Measurements from ENCODE around the gene PPM1F. TPM values are rescaled to one million over a fixed set of nuclear protein-coding genes. Genes with fewer than 3 reads are reported as not detected.

PPM1F gene
- total and polyA plus RNA-seq, 10 of the 15 experiments (the other 5 are each of a cell fraction or from before 2014, with no cell fraction given), result 0.55 to 26.3 (median 9.7) TPM

DNA sequence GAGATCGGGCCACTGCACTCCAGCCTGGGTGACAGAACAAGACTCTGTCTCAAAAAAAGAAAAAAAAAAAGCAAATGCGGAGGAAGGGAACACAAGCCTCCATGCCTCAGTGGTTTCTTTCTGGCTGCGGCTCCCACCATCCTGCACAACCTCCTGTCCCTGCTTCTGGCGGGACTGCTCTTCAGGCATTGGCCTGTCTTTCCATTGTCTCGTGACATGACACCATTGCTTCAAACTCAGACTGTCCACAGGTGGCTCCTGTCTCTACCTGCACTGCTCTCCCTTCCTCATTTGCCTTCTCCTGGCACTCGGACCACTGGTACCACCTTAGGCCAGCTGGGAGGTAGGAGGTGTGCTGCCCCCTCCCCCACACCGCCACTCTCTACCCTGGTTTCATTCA, 10.6 kb upstream of the PPM1F start:
- TF ChIP-seq ETV6 (conservative IDR thresholded peaks at IDR 0.05 in 1 of 2, IDR thresholded peaks at IDR 0.05 in 1 of 2; ENCODE audit: borderline replicate concordance in 1 of 2, low read depth in 1 of 2) (no peak), POU2F2 (IDR thresholded peaks at IDR 0.05; ENCODE audit: borderline replicate concordance, low read depth, low read length) (no peak), NR2C2 (IDR thresholded peaks at IDR 0.05; ENCODE audit: borderline replicate concordance, control insufficient read depth, insufficient read length, low read depth) (no peak), MYB (IDR thresholded peaks at IDR 0.05; ENCODE audit: borderline replicate concordance, low read depth, low read length) (no peak)
- intact Hi-C loops (cut with micrococcal nuclease; ENCODE audit: unreplicated experiment) (no loop called here), in situ Hi-C loops (cut with MboI) (no loop called here)
- FAIRE-seq (no peak), ATAC-seq (no peak), DNase-seq (ENCODE audit: low read depth, low spot score) (no peak)
- CTCF ChIA-PET, result no interaction called here
- no peaks in the 10 kb centered on the region for H3K4me1 ChIP-seq (ENCODE audit: control insufficient read depth, insufficient read depth, low read length)
- no peak overlapping the region for H3K4me3 ChIP-seq
- no peak overlapping the region for H3K4me2 ChIP-seq (ENCODE audit: control insufficient read depth, insufficient read depth)
- no peaks in the 10 kb centered on the region for H3K27me3 ChIP-seq (replicated peaks in 1 of 2; ENCODE audit: control insufficient read depth in 2 of 2, insufficient read depth in 2 of 2, low read length in 1 of 2)
- H3K9me3 ChIP-seq (replicated peaks; ENCODE audit: control insufficient read depth, insufficient read depth, low read length), result no peaks in the 10 kb centered on the region
- H3K79me2 ChIP-seq (ENCODE audit: control insufficient read depth, insufficient read depth, low read length), result no peaks in the 10 kb centered on the region
- BruUV-seq (replicated peaks), result no TSS peak
- WGBS (ENCODE audit: insufficient coverage, insufficient replicate concordance, low lambda C conversion rate, missing lambda C conversion rate), result 100% methylated on average over 6 of the region's 7 CpGs
- no peak overlapping the region for H3K9ac ChIP-seq (ENCODE audit: control insufficient read depth, insufficient read depth, low read length)
- H2AFZ ChIP-seq (ENCODE audit: control insufficient read depth, low read depth, low read length), result no peak overlapping the region
- SMC1A ChIA-PET (ENCODE audit: uncharacterized antibody, unreplicated experiment), result no interaction called here
- RAD21 ChIA-PET (ENCODE audit: unreplicated experiment), result no interaction called here
- POLR2A ChIA-PET, result no interaction called here
- H3K27ac ChIP-seq (ENCODE audit: control insufficient read depth, insufficient read depth), result no peak overlapping the region
- H3K36me3 ChIP-seq (ENCODE audit: control insufficient read depth in 2 of 2, insufficient read depth in 2 of 2, low read length in 1 of 2), result peaks cover 15 to 19% of the 10 kb centered on the region in 2 experiments; a peak in 3 of 4 replicates
- H4K20me1 ChIP-seq (ENCODE audit: control insufficient read depth, insufficient read depth), result no peaks in the 10 kb centered on the region

DNA sequence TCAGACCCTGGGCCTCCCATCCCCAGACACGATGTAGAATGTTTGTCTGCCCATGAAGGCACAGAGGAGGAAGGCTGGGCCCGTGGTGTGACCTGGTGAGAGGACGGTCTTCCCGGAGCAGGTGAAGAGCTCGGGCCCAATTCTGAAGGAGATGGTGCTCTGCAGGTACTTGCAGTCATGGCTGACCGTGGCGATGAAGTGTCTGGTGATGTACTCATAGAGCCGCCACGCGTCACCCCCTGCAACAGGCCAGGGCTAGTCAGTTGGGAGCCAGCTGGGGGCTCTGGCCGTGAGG, 10.0 kb upstream of the PPM1F start:
- CTCF ChIA-PET, result no interaction called here
- SMC1A ChIA-PET (ENCODE audit: uncharacterized antibody, unreplicated experiment), result no interaction called here
- POLR2A ChIA-PET, result interaction anchor here (1.1 kb wide), 1 partner anchor 10 kb away, joined by 3 read pairs; no protein-coding TSS in a partner anchor
- TF ChIP-seq PAX8 (IDR thresholded peaks at IDR 0.05) (no peak), TCF3 (IDR thresholded peaks at IDR 0.05; ENCODE audit: borderline replicate concordance, insufficient read depth, low read depth, low read length) (no peak), YY1 (IDR thresholded peaks at IDR 0.05; ENCODE audit: low read depth, low read length) (no peak), NR2C1 (IDR thresholded peaks at IDR 0.05) (no peak), HDGF (IDR thresholded peaks at IDR 0.05) (no peak), SPI1 (IDR thresholded peaks at IDR 0.05; ENCODE audit: borderline replicate concordance, insufficient read depth, low read depth, low read length) (no peak), WRNIP1 (IDR thresholded peaks at IDR 0.05; ENCODE audit: borderline replicate concordance, low read depth, low read length) (no peak), MTA2 (IDR thresholded peaks at IDR 0.05; ENCODE audit: low read depth) (no peak), YBX1 (IDR thresholded peaks at IDR 0.05) (no peak), RCOR1 (conservative IDR thresholded peaks at IDR 0.05; ENCODE audit: low read depth, low read length) (no peak)
- TF ChIP-seq, protein P1, sequence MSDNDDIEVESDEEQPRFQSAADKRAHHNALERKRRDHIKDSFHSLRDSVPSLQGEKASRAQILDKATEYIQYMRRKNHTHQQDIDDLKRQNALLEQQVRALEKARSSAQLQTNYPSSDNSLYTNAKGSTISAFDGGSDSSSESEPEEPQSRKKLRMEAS (IDR thresholded peaks at IDR 0.05; ENCODE audit: low read depth, low read length), result no peak
- TF ChIP-seq, protein P2, sequence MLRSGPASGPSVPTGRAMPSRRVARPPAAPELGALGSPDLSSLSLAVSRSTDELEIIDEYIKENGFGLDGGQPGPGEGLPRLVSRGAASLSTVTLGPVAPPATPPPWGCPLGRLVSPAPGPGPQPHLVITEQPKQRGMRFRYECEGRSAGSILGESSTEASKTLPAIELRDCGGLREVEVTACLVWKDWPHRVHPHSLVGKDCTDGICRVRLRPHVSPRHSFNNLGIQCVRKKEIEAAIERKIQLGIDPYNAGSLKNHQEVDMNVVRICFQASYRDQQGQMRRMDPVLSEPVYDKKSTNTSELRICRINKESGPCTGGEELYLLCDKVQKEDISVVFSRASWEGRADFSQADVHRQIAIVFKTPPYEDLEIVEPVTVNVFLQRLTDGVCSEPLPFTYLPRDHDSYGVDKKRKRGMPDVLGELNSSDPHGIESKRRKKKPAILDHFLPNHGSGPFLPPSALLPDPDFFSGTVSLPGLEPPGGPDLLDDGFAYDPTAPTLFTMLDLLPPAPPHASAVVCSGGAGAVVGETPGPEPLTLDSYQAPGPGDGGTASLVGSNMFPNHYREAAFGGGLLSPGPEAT (IDR thresholded peaks at IDR 0.05; ENCODE audit: low read depth), result no peak

More for the DNA sequence above, 10.0 kb upstream of the PPM1F start:
- Histone ChIP-seq H3K4me1 (ENCODE audit: control insufficient read depth, insufficient read depth, low read length) (no peaks in the 10 kb centered on the region), H3K36me3 (ENCODE audit: control insufficient read depth in 2 of 2, insufficient read depth in 2 of 2, low read length in 1 of 2) (peaks cover 13 to 14% of the 10 kb centered on the region in 2 experiments; a peak in 3 of 4 replicates), H3K9me3 (replicated peaks; ENCODE audit: control insufficient read depth, insufficient read depth, low read length) (no peaks in the 10 kb centered on the region), H3K9ac (ENCODE audit: control insufficient read depth, insufficient read depth, low read length) (no peak overlapping the region), H3K79me2 (ENCODE audit: control insufficient read depth, insufficient read depth, low read length) (no peaks in the 10 kb centered on the region), H2AFZ (ENCODE audit: control insufficient read depth, low read depth, low read length) (no peak overlapping the region), H4K20me1 (ENCODE audit: control insufficient read depth, insufficient read depth) (no peaks in the 10 kb centered on the region), H3K4me2 (ENCODE audit: control insufficient read depth, insufficient read depth) (no peak overlapping the region), H3K4me3 (no peak overlapping the region), H3K27ac (ENCODE audit: control insufficient read depth, insufficient read depth) (no peak overlapping the region), H3K27me3 (replicated peaks in 1 of 2; ENCODE audit: control insufficient read depth in 2 of 2, insufficient read depth in 2 of 2, low read length in 1 of 2) (no peaks in the 10 kb centered on the region)
- 95% methylated on average over 11 of the region's 11 CpGs for WGBS (ENCODE audit: insufficient coverage, insufficient replicate concordance, low lambda C conversion rate, missing lambda C conversion rate)
- FAIRE-seq, result no peak
- no TSS peak for BruUV-seq (replicated peaks)
- no peak for DNase-seq (ENCODE audit: low read depth, low spot score)
- ATAC-seq, result no peak
- in situ Hi-C loops (cut with MboI) (no loop called here), intact Hi-C loops (cut with micrococcal nuclease; ENCODE audit: unreplicated experiment) (no loop called here)
- RAD21 ChIA-PET (ENCODE audit: unreplicated experiment), result no interaction called here

Measured in GM12878 (cell line).